Stimulated activated naive CD4-positive, alpha-beta T cell (primary cell): ENCODE data around the gene GMEB1.
"Not testable (repeated sequence)": the region's sequence is repeated elsewhere in the genome, so short reads cannot be mapped to it uniquely, and the experiment has no call there.

Source experiments
- DNase-seq, 6 experiments: peaks; one replicate each; lab custom pipeline; 2025; lab: John Stamatoyannopoulos, UW

GMEB1 gene, protein sequence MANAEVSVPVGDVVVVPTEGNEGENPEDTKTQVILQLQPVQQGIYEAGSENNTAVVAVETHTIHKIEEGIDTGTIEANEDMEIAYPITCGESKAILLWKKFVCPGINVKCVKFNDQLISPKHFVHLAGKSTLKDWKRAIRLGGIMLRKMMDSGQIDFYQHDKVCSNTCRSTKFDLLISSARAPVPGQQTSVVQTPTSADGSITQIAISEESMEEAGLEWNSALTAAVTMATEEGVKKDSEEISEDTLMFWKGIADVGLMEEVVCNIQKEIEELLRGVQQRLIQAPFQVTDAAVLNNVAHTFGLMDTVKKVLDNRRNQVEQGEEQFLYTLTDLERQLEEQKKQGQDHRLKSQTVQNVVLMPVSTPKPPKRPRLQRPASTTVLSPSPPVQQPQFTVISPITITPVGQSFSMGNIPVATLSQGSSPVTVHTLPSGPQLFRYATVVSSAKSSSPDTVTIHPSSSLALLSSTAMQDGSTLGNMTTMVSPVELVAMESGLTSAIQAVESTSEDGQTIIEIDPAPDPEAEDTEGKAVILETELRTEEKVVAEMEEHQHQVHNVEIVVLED

DNA sequence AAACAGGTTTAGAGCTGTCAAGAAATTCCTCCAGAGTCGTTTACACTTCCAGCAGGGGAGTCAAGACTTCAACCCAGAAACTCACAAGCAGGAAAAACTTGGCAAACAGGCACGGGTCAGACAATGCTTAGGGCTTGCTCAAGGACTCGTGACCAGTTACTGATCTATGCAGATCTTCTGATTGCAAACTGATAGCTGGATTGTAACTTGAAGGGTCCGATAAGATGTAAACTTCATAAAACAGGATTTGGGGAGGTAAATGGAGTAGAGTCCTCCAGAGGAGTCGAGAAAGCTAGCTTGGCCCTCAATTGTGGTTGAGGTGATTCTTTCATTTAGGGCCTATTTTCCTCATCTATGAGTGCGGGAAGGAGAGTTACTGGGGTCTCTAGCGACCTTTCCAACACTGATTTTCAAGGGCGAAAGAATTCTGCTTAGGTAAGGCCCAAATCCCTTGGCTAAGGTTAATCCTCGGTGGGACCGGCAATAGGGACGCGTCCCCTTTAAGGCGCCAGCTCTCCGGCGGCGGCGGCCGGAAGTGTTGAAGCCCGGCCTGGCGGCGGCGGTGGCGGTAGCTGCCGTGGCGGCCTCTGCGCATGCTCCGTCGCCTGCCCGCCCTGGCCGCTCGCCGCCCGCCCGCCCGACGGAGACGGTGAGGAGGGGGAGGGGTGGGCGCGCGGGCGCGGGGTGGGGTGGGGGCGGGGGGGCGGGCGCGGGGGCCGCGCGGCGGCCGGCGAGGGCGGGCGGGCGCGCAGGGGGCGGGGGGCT, at the start of gene GMEB1:
Gene GMEB1, plus strand, starts transcription at position 594 of the 765 bp plus-strand sequence. CDS start 14,829 bp downstream, outside the sequence.
- peak; percentile 64 to 83 (median 74) for DNase-seq

DNA sequence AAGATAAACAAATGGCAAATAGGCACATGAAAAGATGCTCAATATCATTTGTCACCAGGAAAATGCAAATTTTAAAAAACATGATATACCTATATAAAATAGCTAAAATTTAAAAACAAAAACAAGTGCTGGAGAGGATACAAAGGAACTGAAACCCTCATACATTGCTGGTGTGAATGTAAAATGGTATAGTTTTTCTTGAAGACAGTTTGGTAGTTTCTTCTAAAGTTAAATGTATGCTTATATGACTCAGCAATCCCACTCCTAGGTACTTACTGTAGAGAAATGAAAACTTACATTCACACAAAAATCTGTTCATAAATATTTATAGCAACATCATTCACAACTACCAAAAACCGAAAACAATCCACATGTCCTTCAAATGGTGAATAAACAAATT, 36.9 kb upstream of the GMEB1 start:
- no peak for DNase-seq

DNA sequence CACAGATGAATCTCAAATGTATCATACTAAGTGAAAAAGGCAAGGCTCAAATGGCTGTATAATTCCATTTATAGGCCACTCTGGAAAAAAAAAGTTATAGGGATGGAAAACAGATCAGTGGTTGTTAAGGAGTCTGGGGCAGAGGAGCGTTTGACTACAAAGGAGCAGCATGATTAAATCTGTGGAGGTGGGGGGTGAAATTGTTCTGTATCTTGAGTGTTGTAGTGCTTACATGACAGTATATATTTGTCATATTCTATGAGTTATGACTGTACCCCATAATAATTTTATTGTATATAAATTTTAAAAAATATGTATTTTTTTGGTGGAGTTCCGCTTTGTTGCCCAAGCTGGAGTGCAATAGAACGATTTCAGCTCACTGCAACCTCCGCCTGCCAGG, 36.0 kb upstream of the GMEB1 start:
- no peak for DNase-seq

DNA sequence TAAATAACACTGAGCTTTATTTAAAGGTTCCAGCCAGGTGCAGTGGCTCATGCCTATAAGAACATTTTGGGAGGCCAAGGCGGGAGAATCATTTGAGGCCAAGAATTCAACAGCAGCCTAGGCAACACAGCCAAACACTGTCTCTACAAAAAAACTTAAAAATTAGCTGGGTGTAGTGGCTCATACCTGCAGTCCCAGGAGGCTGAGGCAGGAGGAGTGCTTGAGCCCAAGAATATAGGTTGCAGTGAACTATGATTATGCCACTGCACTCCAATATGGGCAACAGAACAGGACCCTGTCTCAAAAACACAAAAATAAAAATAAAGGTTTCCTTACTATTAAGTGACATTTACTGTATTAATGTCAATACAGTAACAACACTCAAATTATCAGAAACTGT, 27.8 kb upstream of the GMEB1 start:
- DNase-seq: peak in 5 of 6 experiments; percentile 5 to 47 (median 15)

DNA sequence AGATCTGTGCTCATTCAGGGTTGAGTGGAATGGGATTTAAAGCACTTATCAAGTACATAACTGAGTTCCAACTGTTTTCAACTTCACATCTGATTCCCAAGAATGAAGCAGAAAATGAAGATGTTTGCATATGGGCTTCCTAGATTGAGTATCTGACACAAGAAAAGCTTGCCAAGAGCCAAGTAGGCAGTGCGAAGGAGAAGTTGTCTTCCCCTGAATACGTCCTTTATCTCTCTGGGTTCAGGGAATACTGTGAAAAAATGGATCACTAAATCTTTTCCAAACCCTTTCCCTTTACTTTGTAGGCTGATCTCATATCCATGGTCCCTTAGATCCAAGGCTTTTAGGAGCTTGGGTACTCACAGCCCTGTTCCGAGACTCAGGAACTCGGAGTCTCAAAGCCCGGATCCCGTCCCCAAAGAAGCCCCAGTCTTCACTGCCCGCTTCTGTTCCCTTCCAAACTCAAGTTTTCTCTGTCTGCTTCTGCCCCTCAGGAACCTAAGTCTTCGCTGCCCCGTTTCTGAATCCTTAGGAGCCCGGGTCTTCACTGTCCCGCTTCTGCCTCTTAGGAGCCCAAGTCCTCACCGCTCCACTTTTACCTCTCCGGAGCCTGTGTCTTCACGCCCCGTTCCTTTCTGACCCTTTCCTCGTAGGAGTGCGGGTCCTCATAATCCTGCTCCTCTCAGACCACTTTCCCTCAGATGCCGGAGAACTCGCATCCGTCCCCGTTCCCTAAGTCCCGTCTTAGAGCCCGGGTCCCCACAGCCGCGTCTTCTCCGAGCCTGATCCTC, 26.3 kb upstream of the GMEB1 start:
- peak in 1 of 6 experiments; percentile 40 for DNase-seq

DNA sequence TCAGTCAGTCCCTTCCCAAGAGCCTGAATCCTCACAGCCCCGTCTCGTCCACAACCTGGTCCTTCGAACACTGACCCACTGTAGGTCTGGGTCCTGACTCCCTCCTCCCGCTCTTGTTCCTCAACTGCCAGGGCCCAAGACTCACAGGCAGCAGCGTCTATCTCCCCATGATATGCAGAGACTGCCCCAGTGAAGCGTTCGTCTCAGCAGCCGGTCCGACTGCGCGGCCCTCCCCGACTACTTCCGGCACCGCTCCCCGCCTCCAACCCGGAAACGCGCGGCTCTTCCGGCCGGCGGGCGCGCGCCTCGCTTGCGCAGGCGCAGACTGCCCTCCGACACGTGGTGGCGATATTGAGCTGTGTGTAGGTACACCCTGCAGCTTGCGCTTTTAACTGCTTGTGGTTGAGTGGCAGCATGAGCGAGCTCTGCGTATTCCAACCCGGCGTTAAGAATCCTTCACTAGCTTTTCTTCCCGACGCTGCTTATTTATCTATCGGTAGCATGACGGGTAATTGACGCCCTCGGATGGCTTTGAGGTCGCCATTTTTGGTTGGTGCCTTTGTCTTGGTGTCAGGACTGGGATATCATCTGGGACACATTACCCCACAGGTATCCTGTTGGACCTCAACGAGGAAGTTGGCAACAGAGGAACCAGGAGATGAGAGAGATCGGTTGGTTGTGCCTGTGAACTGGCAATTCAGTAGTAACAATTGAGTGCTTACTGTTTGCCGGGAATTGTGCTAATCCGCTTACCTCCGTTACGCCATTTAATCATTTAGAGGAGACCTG, 25.5 kb upstream of the GMEB1 start, which contains the start of gene TAF12:
Gene TAF12, minus strand, starts transcription at position 221 of the 789 bp plus-strand sequence. CDS start 20,986 bp downstream, outside the sequence.
- DNase-seq: peak; percentile 86 to 94 (median 90)

DNA sequence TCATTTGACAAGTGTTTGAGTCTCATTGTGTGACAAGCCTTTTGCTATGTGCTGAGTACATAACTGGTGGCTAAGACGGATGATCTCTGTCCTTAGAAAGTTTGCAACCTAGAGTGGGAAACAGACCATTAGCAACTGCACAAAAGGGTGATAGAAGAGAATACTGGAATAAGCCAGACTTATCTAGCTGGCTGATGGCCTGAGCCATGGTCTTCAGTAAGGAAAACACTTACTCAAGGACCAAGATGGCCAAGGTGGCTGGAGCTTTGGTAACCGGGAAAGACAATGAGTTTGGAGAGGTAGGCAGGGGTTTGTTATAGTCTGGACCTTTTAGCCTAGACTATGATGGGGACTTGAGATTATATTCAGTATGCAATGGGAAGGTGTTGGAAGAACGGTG, 24.1 kb upstream of the GMEB1 start:
- no peak for DNase-seq

DNA sequence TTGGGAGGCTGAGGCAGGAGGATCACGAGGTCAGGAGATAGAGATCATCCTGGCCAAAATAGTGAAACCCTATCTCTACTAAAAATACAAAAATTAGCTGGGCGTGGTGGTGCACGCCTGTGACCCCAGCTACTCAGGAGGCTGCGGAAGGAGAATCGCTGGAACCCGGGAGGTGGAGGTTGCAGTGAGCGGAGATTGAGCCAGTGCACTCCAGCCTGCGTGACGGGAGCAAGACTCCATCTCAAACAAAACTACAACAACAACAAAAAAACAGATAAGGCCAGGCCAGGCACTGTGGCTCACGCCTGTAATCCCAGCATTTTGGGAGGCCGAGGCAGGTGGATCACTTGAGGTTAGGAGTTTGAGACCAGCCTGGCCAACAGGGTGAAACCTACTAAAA, 23.2 kb upstream of the GMEB1 start:
- not testable (repeated sequence) for DNase-seq

DNA sequence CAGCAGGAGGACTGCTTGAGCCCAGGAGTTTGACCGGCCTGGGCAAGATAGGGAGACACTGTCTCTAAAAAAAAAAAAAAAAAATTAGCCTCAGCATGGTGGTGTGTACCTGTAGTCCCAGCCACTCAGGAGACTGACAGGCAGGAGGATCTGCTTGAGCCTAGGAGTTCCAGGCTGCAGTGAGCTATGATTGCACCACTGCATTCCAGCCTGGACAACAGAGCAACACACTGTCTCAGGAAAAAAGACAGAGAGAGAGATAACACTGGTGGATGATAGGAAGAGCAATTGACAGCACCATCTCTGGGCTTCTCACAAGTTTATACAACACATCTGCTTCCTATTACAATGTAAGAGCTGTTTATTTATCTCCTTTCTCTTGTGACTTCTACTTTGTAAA, 22.5 kb upstream of the GMEB1 start:
- no peak for DNase-seq

DNA sequence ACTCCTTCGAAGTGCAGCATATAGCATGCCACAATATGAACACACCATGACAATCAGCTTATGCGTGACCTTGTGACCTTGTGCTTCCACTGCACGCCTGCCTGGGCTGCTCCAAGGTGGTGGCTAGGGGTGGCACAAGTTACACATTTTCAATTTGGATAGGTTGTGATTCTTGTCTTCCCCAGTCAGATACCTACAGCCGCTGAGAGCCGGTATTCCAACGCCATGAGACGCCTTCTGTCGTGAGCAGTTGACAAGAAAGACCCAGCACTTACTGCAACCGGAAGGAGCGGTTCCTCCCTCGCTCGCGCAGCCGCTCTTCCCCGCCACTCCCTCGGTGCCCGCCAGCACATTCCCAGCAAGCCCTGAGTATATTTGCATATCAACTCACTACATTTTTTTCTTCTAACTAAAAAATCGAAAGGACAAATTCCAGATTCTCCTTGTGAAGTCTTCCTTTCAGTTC, 20.5 kb upstream of the GMEB1 start:
- DNase-seq: peak; percentile 78 to 99 (median 91)

DNA sequence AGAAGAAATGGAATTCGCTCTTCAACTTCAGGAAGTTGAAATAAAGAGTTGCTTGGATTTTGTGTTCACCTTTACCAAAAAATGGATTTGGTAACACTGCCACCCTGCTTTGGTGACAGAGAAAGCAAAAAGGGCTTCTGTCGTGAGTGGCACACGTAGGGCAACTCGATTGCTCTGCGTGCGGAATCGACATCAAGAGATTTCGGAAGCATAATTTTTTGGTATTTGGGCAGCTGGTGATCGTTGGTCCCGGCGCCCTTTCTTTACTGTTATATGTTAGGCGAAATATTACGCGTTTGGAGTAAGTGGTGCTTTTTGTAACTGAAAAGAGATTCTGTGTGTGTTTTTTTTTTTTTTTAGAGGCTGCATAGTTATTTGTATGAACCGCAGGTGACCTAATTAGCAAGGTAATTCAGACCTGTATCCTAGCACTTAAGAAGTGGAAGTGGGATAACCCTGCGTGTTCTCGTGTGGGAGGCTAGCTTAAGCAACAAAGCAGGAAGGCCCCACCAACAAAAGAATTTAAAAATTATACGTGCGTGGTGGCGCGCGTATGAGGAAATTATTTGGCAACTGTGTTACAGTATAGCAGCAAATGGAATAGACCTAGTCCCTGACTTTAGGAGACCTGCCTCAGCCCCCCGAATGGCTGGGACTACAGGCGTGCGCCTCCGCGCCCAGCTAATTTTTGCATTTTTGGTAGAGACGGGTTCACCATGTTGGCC, 19.9 kb upstream of the GMEB1 start, which contains the start of gene RNU11:
Gene RNU11, plus strand, starts transcription at position 127 of the 725 bp plus-strand sequence.
- peak; percentile 59 to 99 (median 88) for DNase-seq

DNA sequence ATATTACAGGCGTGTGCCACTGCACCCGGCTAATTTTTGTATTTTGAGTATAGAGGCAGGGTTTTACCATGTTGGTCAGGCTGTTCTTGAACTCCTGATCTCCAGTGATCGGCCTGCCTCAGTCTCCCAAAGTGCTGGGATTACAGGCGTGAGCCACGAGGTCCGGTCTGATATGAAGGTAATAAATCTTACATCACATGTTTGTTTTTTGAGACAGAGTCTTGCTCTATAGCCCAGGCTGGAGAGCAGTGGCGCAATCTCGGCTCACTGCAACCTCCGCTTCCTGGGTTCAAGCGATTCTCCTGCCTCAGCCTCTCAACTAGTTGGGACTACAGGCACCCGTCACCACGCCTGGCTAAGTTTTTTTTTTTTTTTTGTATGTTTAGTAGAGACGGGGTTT, 15.5 kb upstream of the GMEB1 start:
- not testable (repeated sequence) for DNase-seq

DNA sequence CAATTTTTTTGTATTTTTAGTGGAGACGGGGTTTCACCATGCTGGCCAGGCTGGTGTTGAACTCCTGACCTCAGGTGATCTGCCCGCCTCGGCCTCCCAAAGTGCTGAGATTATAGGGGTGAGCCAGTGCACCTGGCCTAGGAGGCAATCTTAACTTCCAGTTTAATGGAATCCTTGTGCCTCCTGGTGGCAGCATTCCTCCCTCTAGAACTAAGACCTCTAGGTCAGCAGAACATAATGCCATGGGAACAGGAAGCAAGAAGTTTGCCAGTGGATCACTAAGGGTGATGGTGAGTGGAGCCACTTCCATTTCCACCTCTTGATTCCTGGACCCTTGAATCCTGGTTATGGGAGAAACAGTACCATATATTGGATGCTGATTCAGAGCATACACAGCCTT, 14.7 kb upstream of the GMEB1 start:
- peak in 1 of 6 experiments; percentile 9 for DNase-seq

DNA sequence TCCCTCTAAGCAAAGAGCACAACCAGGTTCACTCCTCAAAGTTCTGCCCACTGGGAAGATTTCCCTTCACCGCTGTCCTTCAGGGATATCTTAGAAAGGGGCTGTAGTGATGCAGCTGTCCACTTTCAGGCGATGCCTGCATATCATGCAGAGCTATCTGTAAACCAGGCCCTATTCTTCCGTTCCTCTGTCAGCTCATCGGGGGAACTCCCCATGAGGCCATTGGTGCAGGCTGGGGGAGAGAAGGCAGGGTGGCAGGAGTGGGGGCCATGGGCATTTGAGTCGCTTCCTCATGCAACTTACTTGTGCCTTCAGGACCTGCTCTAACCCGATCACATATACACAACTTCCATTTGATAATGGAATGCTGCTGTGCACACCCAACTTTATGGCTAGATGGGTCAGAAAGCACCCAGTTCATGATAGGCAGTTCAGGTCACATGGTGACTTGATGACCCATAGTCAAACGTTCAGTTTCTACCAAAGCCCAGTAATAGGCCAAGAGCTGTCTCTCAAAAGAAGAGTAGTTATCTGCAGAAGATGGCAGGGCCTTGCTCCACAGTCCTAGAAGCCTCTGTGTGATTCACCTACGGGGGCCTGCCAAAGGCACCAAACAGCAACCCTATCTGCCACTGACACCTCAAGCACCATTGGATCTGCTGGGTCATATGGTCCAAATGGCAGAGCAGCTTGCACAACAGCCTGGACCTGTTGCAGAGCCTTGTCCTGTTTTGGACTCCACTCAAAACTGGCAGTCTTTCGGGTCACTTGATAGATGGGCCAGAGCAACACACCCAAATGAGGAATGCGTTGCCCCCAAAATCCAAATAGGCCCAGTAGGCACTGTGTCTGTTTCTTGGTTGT, 12.9 kb upstream of the GMEB1 start:
- DNase-seq: not testable (repeated sequence)

DNA sequence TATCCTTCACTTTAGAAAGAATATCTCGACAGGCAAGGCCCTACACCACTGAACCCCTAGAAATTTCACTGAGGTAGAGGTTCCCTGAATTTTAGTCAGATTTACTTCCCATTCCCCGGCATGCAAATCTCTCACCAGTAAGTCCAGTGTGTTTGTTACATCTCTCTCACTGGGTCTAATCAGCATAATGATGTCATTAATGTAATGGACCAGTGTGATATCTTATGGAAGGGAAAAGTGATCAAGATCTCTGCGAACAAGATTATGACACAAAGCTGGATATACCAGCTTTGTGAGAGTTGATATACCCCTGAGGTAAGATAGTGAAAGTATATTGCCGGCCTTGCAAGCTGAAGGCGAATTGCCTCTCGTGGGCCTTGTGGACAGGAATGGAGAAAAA, 12.2 kb upstream of the GMEB1 start:
- DNase-seq: no peak

DNA sequence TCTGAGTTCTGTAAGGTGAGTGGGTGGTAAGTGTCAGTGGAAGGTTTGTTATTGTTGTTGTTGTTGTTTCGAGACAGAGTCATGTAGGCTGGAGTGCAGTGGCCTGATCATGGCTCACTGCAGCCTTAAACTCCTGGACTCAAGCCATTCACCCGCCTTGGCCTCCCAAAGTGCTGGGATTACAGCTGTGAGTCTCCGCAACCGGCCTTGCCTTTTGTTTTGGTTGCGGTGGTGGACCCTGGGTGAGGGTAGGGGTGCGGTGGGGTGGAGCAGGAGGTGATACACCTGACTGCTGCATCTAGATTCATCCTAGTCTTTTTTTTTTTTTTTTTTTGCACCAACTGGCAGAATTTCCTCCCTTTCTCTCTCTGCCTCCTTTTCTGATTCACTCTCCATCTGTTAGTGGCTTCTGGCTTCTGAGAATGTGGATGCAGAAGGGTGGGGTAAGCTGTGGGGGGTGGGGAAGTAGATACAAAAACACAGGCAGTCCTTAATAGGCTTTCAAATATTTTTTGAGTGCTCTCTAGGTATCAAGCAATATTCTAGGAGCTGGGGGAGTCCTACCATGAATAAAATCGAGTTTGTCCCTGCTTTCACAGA, 4.6 kb upstream of the GMEB1 start:
- no peak for DNase-seq

DNA sequence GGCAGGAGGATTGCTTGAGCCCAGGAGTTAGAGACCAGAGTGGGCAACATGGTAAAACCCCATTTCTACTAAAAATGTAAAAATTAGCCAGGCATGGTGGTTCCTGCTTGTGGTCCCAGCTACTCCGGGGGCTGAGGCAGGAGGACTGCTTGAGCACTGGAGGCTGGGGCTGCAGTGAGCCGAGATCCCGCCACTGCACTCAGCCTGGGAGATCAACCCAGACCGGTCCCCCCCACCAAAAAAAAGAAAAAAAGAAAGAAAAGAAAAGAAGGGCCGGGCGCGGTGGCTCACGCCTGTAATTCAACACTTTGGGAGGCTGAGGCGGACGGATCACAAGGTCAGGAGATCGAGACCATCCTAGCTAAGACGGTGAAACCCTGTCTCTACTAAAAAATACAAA, 1.8 kb upstream of the GMEB1 start:
- DNase-seq: no peak

DNA sequence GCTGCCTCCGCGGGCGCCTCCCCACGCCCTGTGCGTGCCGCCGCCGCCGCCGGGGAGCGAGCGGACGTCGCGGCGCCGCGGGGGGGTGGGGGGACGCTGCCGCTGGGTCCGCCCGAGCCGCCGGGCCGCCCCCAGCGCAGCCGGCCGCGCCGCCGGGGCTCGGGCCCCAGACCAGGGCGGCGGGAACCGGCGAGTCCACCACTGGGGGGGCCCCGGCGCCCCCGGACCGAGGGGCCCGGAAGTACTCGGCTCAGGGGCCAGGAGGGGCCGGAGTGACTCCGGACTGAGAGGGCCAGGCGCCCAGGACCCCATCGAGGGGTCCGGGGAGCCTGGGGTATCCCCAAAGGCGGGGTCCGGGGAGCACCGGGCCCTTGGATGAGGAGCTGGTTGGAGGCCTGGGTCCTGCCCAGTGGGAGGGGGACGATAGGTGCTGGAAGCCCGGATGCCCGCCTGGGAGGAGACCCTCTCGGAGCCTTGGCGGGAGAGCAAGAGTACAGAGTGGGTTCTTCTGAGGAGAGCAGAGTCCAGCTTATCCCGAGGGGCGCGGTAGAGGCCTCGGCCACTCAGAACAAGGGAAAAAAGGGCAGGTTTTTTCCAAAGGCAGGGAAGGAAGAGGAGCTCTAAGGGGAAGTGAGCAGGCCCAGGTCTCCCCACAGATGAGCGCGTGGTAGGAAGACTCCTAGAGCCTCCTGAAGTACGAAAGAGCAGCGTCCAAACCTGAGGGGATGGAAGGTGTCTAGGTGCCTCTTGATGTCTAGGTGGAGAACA, 556 bp downstream of the GMEB1 start:
- DNase-seq: peak; percentile 19 to 79 (median 67)
